ENCODE results near the gene LRRC28.
A peak's percentile ranks its signal among the peaks of the same experiment; 100 is the strongest.

LRRC28 gene

DNA sequence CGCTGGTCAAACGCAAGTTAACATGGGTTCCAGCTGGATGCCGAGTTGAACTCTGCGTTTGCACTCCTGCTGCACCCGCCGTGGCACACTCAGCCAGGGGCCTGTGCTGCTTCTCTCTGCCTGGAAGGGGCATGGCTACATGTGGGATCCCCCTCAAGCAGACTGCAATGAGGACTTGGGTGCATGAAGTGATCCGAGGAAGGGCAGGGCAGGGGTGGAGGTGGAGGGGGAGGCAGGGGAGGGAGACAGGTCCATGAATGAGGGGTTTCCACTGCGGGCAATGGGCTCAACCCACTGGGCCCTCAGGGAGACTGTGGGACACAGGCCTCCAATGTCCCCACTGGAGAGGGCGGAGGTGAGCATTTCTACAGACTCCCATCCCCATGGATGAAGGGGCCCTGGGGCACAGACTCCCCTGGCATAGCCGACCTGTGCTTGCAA is 172.9 kb downstream of the LRRC28 start:
- no peak for DNase-seq

DNA sequence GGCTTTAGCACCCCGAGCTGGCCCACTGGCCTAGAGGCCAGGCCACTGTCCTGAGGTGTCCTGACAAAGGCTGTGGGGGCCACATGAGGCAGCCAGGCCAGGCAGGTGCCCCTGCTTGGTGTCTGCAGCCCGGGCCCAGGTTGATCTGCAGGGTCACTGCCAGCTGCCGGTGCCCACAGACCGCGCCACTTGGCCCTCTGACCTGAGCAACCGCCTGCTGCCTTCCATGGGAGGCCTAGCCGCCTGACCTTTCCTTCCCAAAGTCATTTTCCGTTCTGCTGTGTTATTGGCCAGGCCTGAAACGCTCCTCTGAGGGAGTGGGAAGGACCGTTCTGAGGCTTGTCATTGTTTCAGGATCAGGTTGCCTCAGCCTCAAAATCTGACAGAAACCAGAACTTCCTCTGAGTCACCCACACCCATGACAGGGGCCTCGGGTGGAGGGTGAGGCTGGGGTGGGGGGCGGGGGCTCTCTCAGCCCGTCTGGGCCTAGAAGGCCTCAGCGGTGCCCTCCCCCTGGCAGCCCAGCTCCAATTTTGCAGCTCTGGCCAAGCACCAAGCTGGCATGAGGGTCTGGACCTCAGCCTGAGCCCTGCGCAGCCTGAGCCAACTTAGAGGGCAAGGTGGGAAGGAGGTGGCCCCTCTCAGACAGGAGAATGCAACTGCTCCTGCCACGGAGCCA is 173.8 kb downstream of the LRRC28 start:
- DNase-seq: no peak

DNA sequence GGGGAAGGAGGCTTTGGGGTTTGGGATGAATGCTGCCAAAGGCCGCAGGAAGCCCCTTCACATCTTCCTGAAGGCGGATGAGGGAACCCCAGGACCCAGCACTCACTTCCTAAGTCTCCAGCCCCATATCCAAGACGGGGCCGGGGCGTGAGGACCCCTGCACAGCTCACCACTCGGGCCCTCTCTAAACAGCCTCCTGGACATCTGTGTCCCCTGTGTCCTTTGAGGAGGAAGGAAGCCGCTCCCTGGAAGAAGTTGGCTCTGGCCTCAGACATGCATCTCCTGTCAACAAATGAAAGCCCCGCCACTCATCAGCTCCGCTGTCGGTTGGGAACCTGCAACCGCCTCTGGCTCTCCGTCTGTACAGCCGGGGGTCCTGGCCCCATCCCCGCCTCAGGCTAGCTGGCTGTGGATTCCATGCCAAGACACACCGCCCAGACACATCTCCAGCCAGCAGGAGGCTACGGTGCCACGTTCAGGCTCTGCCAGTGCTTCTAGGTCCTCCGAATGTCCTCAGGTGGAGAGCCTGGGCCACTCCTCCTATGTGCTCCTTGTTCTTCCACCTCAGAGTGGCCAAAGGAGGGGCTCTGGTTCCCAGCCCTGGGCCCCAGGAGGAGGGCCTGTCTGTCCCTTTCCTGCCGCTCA is 174.5 kb downstream of the LRRC28 start:
- no peak for DNase-seq

DNA sequence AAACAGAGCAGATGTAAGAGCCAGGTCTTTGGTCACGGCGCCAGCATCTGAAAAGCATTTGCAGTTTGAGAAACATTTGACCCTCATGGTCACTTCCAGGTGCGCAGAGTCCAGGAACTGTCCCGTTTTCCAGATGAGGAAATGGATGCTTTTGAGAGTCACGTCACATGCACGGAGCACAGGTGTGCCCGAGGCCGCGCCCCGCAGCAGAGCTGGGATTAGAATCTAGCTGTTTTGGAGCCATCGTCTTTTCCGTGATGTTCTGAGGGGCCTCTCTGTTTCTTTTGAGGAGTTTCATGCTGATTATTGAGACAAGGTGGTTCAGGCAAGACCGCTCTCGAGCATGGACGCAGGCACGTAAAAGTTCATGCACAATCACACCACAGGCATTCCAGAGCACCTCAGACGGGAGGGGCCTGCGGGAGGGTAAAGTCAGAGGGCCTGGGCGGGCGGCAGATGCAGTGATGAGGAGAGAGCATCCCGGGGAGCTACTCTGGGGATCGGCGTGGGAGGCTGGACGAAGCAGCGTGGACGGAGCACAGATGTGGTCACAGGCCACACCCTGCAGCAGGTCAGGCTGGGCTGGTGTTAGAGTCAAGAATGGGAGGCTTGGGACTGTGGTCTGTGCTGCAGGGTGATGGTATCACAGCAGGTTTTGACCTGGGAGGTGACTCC is 175.3 kb downstream of the LRRC28 start:
- DNase-seq: no peak

DNA sequence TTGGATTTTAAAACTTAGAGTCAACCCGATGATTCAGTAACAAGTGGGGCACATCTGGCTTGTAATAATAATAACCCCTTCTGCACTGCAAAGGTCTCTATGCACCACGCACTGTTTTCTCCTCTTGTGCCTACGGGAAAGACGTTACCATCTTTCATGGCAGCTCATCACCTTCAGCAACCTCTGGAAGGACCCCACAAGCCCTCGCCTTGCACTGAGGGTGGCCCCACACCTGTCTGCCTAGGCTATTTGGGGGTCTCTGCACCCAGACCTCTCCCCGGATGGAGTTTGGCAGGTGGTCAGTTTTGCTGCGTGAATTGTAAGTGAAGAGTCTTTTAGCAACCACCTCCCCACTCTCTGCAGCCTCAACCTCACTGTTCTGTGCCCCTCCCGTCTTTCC is 175.9 kb downstream of the LRRC28 start:
- no peak for DNase-seq

DNA sequence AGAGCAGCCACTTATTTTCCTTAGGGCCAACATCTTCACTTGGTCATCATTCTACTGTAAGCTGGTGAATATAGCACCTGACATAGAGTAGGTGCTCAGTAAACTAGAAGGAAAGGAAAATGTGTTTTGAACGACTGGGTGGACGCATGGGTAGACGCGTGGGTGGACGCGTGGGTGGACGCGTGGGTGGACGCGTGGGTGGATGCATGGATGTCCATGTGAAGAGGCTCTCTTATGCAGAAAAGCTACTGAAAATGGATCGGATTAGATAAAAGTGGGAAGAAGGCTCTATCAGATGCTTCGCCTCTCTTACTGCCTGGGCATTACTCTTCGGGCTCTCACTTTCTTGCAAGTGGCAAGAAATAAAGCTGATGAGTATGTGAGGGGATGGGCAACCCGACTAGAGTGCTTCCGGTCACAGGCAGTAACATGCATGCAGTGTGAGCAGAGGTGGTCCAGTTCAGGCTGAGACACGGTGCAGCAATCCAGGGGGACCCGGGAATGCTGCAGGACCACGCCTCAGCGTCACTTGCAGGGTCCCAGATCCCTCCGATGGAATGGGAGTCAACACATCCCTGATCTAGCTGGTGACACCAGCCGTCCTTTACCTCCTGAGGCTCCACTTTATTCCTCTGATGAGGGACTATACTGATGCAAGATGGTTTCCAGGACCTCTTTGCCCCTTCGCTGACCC is 176.5 kb downstream of the LRRC28 start:
- no peak for DNase-seq

DNA sequence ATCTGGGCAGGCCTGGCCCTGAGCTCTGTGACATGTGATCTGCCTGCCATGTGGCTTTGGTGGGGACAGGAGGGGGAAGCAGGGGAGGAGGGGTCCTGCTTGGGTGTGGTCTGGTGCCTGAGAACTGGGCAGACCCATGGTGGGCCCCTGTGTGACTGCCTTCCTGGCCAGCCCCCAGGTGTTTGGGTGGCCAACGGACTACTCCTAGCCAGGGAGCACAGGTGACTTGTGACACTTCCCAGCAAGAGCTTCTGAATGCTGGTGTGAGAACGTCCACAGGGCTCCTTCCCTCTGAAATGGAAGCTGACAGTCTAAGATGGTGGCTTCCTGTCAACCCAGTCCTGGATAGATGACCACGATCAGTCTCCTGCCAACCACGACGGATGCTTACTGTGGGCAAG is 178.4 kb downstream of the LRRC28 start:
- DNase-seq: no peak

DNA sequence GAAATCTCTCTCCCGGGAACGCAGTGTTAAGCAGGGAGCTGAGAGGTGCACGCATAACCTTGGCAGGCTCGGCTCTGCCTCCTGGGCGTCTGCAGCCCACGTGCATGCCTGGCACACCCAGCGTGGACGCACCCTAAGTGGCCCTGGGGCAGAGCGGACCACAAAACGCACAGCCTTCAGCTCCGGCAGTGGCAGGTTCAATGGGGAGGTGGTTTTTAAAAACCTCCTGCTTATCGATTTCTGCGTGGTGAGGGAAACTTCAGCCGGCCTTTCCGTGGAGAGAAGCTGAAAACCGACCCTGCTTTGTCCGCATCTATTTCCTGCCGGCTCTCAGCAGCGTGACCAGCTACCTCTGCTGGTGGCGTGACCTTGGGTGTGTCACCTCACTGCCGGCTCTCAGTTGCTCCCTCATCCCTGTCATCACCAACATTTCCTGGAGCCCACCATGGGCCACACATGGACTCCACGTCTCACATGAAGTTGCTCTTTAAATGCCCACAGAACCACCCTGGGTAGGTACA is 179.7 kb downstream of the LRRC28 start:
- no peak for DNase-seq

DNA sequence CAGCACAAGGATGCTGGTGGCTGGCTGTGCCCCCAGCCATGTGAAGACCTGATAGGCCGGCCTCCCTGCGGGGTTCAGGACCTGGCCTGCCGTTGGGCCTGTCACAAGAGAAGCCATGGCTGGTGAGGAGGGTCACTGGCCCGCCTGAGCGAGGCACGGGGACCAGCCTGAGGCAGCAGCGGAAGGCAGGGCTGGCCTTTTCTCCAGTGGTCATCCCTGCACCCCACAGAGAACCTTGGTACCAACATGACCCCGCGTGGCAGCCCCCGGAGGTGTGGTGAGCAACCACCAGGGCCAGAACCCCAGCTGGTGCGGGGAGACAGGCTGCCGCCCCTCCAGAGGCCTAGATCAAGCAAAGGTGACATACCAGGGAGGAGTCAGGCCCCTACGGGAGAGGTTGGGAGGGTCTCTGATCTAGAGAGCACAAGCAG is 180.4 kb downstream of the LRRC28 start:
- no peak for DNase-seq

DNA sequence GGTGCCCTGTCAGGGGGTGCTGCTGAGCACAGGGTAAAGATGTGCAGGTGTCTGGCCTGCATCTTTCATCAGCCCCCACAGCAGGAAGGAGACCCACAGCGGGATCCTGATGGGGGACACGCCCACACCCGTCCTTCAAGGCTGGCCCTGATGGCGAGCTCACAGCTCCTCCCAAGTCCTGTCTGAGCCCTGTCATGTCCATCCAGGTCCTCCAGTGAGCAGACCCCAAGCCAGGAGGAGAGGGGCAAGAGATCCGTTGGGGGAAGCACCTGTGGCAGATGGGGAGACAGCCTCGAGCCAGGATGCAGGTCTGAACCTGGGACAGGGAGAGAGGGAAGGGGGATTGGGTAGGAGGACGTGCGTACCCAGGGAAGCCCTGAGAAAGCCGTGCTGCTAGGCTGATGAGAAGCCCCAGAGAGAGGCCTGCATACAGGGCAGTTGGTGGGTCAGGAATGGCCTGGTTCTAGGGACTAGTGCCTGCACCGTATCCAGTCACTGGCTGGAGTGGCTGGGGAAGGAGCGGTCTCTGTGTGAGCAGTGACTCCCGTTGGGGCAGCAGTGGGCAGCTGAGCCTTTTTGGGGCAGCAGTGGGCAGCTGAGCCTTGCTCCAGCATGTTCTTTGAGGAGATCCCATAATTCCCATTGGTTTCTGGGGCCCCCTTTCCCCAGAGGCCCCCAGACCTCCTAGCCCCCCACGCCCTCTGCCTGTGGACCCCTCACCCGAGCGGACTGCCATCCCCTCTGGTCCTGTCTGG is 181.2 kb downstream of the LRRC28 start:
- no peak for DNase-seq

DNA sequence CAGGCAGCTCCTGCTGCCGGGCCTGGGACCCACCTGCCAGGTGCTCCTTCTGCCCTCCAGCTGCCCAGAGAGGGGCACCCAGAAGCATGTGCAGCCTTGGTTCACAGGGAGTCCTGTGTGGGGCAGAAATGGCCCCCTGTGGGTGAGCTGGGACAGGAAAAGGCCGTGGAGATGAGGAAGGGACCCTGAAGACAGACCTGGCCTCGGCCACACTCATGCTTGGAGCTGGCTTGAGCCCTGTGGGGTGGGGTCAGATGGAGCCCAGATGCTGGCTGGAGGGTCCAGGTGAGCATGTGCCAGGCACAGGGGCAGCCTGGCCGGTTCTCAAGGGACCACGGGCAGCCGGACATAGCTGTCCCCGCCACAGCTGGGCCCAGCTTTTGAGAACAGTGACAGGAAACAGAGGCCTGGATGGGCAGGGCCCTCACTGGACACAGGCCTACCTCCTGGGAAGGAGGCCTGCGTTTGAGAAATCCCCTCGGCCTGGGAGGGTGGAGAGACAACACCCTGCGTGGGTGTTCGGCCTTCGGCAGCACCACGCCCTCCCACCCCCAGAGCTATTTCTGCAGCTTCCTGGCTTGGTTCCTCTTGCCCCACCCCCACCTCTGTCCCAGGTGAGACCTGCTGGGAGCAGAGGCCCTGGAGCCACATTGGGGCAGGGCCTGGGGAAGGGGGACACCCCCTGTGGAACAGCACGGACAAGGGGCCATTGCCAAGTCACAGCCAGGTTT is 181.9 kb downstream of the LRRC28 start:
- no peak for DNase-seq

DNA sequence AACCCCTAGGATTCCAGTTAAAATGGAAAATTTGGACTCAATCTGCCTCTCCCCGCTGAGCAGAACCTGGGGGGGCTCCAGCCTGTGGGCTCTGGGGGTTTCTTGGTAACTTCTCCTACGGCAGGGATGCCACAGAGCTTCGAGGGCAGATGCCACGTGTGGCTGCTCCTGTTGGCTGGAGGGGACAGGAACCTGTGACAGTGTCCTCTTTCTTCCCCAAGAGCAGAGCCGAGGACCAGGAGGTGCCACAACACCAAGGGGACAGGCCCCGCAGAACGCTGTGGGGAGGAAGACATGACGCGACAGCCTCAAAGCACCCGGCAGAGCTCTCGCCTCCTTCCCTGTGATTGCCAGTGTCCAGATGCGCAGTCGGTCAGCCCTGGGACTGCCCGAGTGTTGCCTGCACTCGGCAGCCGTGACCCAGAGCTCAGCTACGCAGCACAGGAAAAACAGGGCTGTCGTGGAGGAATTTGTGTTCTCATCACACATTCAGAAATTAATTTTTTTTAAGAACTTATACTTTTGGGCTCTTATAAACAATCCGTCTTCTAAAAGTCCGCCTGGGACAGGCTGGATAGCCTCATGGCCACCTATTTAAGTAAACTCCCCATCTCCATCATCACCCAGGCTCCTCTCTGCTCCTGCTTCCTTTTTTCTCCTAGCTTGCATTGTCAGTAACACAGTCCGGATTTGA is 182.6 kb downstream of the LRRC28 start:
- no peak for DNase-seq

DNA sequence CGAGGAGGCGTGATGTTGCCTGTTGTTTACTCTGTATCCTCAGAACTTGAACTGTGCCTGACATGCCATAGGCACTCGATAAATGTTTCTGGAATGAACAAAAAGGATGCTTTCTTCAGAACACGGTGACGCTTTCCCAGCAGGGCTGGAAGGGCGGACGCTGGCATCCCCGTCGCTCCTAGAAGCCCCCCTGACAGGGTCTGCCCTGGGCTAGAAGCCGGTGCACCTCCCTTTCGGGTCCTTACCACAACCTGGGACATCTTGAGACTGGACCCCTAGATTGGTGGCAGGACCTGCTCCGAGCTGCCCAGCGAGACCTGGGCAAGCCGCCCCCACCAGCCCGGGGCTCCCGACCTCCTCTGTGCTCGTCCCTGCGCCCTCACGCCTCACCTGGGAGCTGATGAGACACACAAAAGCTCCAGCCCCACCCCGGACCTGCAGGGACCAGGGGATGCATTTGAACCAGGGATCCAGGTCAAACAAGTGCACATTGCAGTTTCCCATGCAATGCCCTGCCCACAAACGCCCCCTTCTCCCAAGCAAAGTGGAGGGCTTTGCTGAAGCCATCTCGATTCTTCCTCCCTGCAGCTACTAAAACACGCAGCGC is 183.3 kb downstream of the LRRC28 start:
- no peak for DNase-seq

DNA sequence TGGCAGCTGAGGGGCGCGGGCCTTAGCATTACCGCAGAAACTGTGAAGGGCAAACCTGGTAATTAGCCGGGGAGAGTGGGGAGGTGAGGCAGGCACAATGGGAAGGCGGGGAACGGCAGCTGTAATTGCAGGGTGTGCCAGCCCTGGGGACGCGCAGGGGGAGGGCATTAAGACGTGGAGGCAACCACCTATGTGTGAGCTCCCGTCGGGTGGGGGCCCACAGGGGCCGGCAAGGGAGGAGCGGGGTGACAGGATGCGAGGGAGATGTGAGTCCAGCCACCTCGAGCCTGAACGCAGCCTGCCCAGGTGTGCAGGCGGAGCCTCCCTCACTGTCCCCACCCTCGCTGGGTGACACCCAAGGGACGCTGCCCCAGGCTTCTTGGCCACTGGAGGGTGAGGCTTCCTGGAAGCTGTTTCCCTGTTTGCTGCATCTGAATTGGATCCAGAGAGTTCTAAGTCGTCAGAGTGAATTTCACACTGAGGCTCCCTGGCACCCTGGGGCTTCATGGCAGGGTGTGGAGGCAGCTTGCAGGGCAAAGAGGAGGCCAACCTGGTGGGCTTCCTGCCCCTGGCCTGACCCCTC is 183.9 kb downstream of the LRRC28 start:
- peak; percentile 57 for DNase-seq

DNA sequence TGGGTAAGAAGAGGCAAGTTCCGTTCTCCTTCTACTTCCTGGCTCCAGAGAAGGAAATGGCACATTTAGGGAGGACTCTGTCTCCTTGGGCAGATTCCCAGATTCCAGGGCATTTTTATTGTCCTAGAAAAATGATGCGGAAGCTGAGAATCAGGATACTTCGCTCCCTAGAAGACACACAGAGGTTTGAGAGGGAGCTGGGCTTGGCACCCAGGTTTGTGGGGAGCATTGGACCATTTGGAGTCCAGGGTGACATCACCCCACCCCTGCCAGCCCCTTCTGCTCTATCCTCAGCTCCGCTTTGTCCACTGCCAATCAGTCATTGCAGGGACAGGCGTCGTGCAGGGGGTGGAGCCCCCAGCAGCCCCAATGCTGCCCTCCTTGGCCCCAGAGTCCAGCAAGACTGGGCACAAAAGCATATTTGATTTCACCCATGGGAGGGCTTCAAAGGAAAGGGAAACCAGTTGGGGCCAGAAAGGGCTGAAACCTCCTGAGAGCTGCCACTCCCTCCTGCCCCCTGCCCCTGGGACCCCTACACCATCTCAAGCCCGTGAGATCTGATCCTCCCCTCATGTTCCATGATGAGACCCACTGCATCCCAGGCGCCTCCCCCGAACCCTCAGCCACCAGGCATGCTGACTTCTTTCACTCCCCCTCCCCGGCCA is 184.7 kb downstream of the LRRC28 start:
- DNase-seq: no peak

DNA sequence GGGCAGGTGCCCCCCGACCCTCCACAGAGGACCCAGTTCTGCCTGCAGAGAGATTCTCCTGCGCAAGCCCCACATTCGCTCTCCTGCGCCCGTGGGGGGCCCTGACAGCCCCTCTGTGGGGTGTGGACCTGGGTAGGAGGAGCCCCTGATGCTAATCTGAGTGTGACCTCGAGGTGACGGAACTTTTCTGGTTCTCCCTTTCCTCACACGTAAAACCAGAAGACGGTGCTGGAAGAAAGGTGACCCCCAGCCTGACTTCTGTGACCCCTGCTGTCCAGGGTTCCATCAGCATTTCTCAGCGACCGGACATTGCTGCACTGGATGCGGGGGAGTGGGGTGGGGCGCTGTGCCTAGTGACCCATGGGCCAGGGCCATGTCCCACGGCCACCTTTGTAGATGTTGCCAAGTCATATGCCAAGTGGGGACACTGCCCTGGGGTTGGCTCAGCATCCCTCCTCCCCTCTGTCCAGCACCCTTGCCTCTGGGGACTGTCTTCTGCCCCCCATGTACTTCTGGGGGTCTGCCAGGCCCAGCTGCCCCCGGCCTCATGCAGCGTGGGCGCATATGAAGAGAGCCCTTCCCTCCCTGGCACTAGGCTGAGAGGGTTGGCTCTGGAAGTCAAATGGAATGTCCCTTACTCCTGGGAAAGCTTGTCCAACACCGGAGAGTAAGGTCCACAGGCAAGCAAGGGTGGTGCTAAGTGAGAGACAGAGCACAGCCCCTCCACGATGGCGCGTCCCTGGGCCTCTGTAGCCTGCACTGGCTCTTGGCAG is 185.4 kb downstream of the LRRC28 start:
- DNase-seq: no peak

DNA sequence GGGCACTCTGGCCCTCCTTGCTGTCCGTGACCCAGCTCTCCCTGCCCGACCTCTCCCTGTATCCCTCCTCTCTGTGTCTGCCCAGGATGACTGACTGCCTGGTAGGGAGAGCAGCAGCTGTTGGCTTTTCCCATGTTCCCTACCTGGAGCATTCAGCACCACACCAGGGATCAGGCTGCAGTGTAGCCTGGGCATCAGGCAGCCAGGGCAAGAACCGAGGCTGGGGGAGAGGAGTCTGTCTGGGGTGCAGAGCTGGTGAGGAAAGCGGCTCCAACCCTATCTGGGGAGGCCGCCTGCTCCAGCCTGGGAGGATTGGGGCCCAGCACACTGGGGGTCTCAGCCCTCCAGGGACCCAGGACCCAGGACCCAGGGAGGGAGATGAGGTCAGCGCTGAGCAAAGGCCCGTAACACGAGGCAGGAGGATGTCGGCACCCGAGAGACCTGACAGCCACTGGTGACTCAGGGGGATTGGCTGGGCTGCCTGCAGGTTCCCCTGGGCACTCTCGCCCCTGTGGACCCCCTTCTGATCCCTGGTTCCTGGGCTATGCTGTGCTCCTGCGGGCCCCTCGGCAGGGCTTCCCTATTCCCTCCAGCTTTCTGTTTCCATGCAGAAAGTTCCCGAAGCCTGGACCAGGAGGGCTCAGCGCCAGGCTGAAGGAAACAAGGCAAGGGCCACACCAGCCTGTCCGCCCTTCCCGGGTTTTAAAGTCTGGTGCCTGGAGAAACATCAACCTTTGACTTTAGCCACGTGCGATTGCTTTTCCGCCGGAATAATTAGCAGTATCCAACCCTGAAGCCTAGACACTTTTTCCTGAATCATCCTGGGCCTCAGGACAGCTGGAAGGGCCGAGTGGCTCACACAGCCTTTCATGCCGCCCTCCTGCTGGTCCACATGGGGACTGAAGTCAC is 186.3 kb downstream of the LRRC28 start:
- no peak for DNase-seq

DNA sequence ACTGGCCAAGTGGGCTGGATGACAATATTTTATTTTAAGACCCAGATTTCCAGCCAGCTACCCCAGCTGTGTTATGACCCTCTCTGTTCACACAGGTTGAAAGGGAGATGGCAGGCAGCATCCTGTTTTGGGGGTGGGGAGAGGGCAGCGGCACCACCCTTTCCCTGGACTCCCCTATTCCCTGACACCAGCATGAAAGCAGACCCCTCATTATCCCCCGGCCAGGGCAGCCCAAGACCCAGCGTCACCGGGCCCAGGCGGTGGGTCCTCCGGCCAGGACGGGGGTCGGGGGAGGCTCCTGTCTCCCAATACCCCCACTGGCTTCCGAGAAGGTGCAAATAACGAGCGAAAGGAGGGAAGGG is 186.9 kb downstream of the LRRC28 start:
- no peak for DNase-seq

Data from NCI-H2227 treated with DMSO at 0.1 percent for 48 hours (cell line).